Osteoblast (primary cell): ENCODE data around the gene DOCK10. TPM values are rescaled to one million over a fixed set of nuclear protein-coding genes. Genes with fewer than 3 reads are reported as not detected.

Experiments
- DNase-seq: peaks from one replicate; pipeline ENCODE4 v3.0.0; 2011; ENCODE audit warnings: low spot score, mixed read lengths; ENCODE audit not compliant: insufficient read length; ENCODE audit errors: missing footprints
- H2AFZ ChIP-seq: 2 replicates; pipeline ENCODE4 v1.6.0; 2011; ENCODE audit warnings: mild to moderate bottlenecking, low read length
- H3K27ac ChIP-seq: 2 replicates; pipeline ENCODE4 v1.5.1; 2011; ENCODE audit warnings: mild to moderate bottlenecking, low read depth, low read length, moderate library complexity
- H3K27me3 ChIP-seq: 2 replicates; pipeline ENCODE4 v1.6.0; 2012; ENCODE audit warnings: mild to moderate bottlenecking, control low read depth, inconsistent platforms, low read length, moderate library complexity; ENCODE audit not compliant: insufficient read depth
- H3K36me3 ChIP-seq: 2 replicates; pipeline ENCODE4 v1.5.1; 2011; ENCODE audit warnings: mild to moderate bottlenecking, low read length, control low read depth, moderate library complexity; ENCODE audit not compliant: insufficient read depth
- H3K4me1 ChIP-seq: 2 replicates; pipeline ENCODE4 v1.5.1; 2011; ENCODE audit warnings: mild to moderate bottlenecking, low read length, control low read depth, moderate library complexity; ENCODE audit not compliant: insufficient read depth
- H3K4me2 ChIP-seq: 2 replicates; pipeline ENCODE4 v1.6.0; 2011; ENCODE audit warnings: mild to moderate bottlenecking, low read length; ENCODE audit not compliant: insufficient read depth
- H3K4me3 ChIP-seq: fragments of 200-600 bp; sonication (generic); 3 replicates; pipeline ENCODE4 v1.5.1; 2012; ENCODE audit warnings: mild to moderate bottlenecking, low read length, inconsistent platforms; ENCODE audit not compliant: insufficient read depth
- H3K79me2 ChIP-seq: 2 replicates; pipeline ENCODE4 v1.6.0; 2012; ENCODE audit warnings: mild to moderate bottlenecking, low read length, control low read depth, inconsistent platforms; ENCODE audit not compliant: insufficient read depth
- H3K9me3 ChIP-seq: 2 replicates; pipeline ENCODE4 v1.5.1; 2011; ENCODE audit warnings: low read depth, low read length, control low read depth
- H4K20me1 ChIP-seq: 2 replicates; pipeline ENCODE4 v1.6.0; 2012; ENCODE audit warnings: mild to moderate bottlenecking, low read length, control low read depth; ENCODE audit not compliant: insufficient read depth
- CTCF ChIP-seq: IDR thresholded peaks from 2 replicates; pipeline ENCODE4 v1.5.1; 2011; ENCODE audit warnings: mild to moderate bottlenecking, low read depth, low read length, moderate library complexity; ENCODE audit errors: extremely low read depth
- total RNA-seq: library from RNA; depleted of rRNA; stranded (reverse); fragments of >200 nt; gene quantifications from 2 replicates; pipeline ENCODE4 v1.2.3, GENCODE V29; 2012

The DOCK10 gene
- total RNA-seq, 1 donor: 33.3 TPM

GRCh38 chr2:224780106-224780505, 262.2 kb downstream of the DOCK10 start:
- Histone ChIP-seq H3K79me2 (no peaks in the 10 kb centered on the region), H4K20me1 (no peaks in the 10 kb centered on the region), H2AFZ (no peak overlapping the region), H3K27me3 (no peaks in the 10 kb centered on the region), H3K9me3 (no peaks in the 10 kb centered on the region), H3K4me1 (no peaks in the 10 kb centered on the region), H3K4me2 (no peak overlapping the region), H3K36me3 (peaks cover 58% of the 10 kb centered on the region), H3K4me3 (no peak overlapping the region), H3K27ac (peak overlapping the region; percentile 40)
- peak; percentile 41 for DNase-seq
- no peak for TF ChIP-seq CTCF

- H3K4me1 ChIP-seq: no peaks in the 10 kb centered on the region
- no peaks in the 10 kb centered on the region for H4K20me1 ChIP-seq
- no peaks in the 10 kb centered on the region for H3K9me3 ChIP-seq
- H3K79me2 ChIP-seq: no peaks in the 10 kb centered on the region
- peak; percentile 43 for DNase-seq
- H3K4me3 ChIP-seq: no peak overlapping the region
- H3K36me3 ChIP-seq: peaks cover 56% of the 10 kb centered on the region
- H3K27ac ChIP-seq: no peak overlapping the region
- no peak overlapping the region for H3K4me2 ChIP-seq
- no peak overlapping the region for H2AFZ ChIP-seq
- TF ChIP-seq CTCF: peak; percentile 87
- no peaks in the 10 kb centered on the region for H3K27me3 ChIP-seq
Observed at GRCh38 chr2:224778474-224778877, 263.8 kb downstream of the DOCK10 start.

- peaks cover 56% of the 10 kb centered on the region for H3K36me3 ChIP-seq
- H3K9me3 ChIP-seq: no peaks in the 10 kb centered on the region
- H2AFZ ChIP-seq: no peak overlapping the region
- no peaks in the 10 kb centered on the region for H4K20me1 ChIP-seq
- H3K27me3 ChIP-seq: no peaks in the 10 kb centered on the region
- H3K79me2 ChIP-seq: no peaks in the 10 kb centered on the region
- no peaks in the 10 kb centered on the region for H3K4me1 ChIP-seq
- H3K27ac ChIP-seq: no peak overlapping the region
- no peak for DNase-seq
- H3K4me2 ChIP-seq: no peak overlapping the region
- no peak overlapping the region for H3K4me3 ChIP-seq
- no peak for TF ChIP-seq CTCF
Observed at GRCh38 chr2:224777559-224777930, 264.7 kb downstream of the DOCK10 start.

GRCh38 chr2:224776795-224777558, 265.3 kb downstream of the DOCK10 start:
- DNase-seq: no peak
- Histone ChIP-seq H3K79me2 (no peaks in the 10 kb centered on the region), H3K27ac (no peak overlapping the region), H3K4me1 (no peaks in the 10 kb centered on the region), H3K4me3 (no peak overlapping the region), H2AFZ (no peak overlapping the region), H3K9me3 (no peaks in the 10 kb centered on the region), H3K36me3 (peaks cover 51% of the 10 kb centered on the region), H3K27me3 (no peaks in the 10 kb centered on the region), H3K4me2 (no peak overlapping the region), H4K20me1 (no peaks in the 10 kb centered on the region)
- no peak for TF ChIP-seq CTCF
